PC-3 (cell line): ENCODE data around the gene PLA2G2E. TPM values are rescaled to one million over a fixed set of nuclear protein-coding genes. Genes with fewer than 3 reads are reported as not detected.

Experiments
- ATAC-seq: fragments of 200-7000 bp; cut with Tn5 transposase; 2 replicates; pipeline ENCODE4 v1.9.1; 2020; ENCODE audit warnings: mild to moderate bottlenecking, moderate library complexity
- BruUV-seq: library from RNA; stranded (reverse); fragments of 400-500 nt; replicated peaks from 2 replicates; lab custom pipeline; 2021; lab: Mats Ljungman, UMichigan
- CTCF ChIA-PET: fragments of 300-600 bp; sonication (Branson Sonifier 250); formaldehyde crosslinking; loops from one replicate; lab custom pipeline; 2022; ENCODE audit warnings: antibody characterized with exemption; lab: Charles Lee
- POLR2A ChIA-PET: fragments of 300-600 bp; sonication (Branson Sonifier 250); formaldehyde crosslinking; loops from one replicate; lab custom pipeline; 2022; ENCODE audit warnings: antibody characterized with exemption; ENCODE audit not compliant: unreplicated experiment; lab: Charles Lee
- DNase-seq: peaks from one replicate; pipeline ENCODE4 v3.0.0-alpha.2; 2015
- H2AFZ ChIP-seq: fragments of 300-600 bp; sonication (generic); 2 replicates; pipeline ENCODE4 v1.6.0; 2016; ENCODE audit warnings: antibody characterized with exemption, low read length
- H3F3A ChIP-seq: fragments of 300-600 bp; sonication (generic); one replicate; pipeline ENCODE4 v1.6.0; 2017; ENCODE audit warnings: antibody characterized with exemption, low read length, control low read depth, mild to moderate bottlenecking; ENCODE audit not compliant: unreplicated experiment
- H3K27ac ChIP-seq: fragments of 300-600 bp; sonication (generic); 2 replicates; pipeline ENCODE4 v1.5.1; 2016; ENCODE audit warnings: mild to moderate bottlenecking, low read length
- H3K27me3 ChIP-seq: fragments of 300-600 bp; sonication (generic); 2 replicates; pipeline ENCODE4 v1.6.1; 2016; ENCODE audit warnings: low read length, mixed read lengths
- H3K36me3 ChIP-seq: fragments of 300-600 bp; sonication (generic); 2 replicates; pipeline ENCODE4 v1.6.1; 2016; ENCODE audit warnings: low read depth, mixed run types, low read length, mixed read lengths
- H3K4me1 ChIP-seq: fragments of 300-600 bp; sonication (generic); 2 replicates; pipeline ENCODE4 v1.5.1; 2016; ENCODE audit warnings: low read length; ENCODE audit not compliant: insufficient read depth
- H3K4me2 ChIP-seq: fragments of 300-600 bp; sonication (generic); 2 replicates; pipeline ENCODE4 v1.6.0; 2016; ENCODE audit warnings: low read length
- H3K4me3 ChIP-seq: fragments of 300-600 bp; sonication (generic); 2 replicates; pipeline ENCODE4 v1.5.1; 2016; ENCODE audit warnings: mild to moderate bottlenecking, low read length, mixed read lengths
- H3K79me2 ChIP-seq: fragments of 300-600 bp; sonication (generic); 2 replicates; pipeline ENCODE4 v1.6.1; 2017; ENCODE audit warnings: low read length, mixed read lengths
- H3K9ac ChIP-seq: fragments of 300-600 bp; sonication (generic); 2 replicates; pipeline ENCODE4 v1.6.0; 2016; ENCODE audit warnings: mild to moderate bottlenecking, low read length
- H3K9me2 ChIP-seq: fragments of 300-600 bp; sonication (generic); replicated peaks from 2 replicates; pipeline ENCODE4 v1.6.1; 2016; ENCODE audit warnings: mixed run types, low read length, mixed read lengths
- H3K9me3 ChIP-seq: fragments of 300-600 bp; sonication (generic); 2 replicates; pipeline ENCODE4 v1.6.1; 2016; ENCODE audit warnings: low read length, mixed read lengths
- H4K20me1 ChIP-seq: fragments of 300-600 bp; sonication (generic); 2 replicates; pipeline ENCODE4 v1.6.1; 2016; ENCODE audit warnings: low read length, mixed read lengths
- CTCF ChIP-seq: fragments of 300-600 bp; sonication (generic); conservative IDR thresholded peaks from 2 replicates; pipeline ENCODE4 v1.5.1; 2017; ENCODE audit warnings: antibody characterized with exemption, low read depth, mild to moderate bottlenecking, low read length
- EZH2 ChIP-seq: fragments of 300-600 bp; sonication (generic); IDR thresholded peaks from one replicate; pipeline ENCODE4 v1.6.1; 2017; ENCODE audit warnings: antibody characterized with exemption, mild to moderate bottlenecking, low read length; ENCODE audit not compliant: unreplicated experiment
- EZH2phosphoT487 ChIP-seq: fragments of 300-600 bp; sonication (generic); IDR thresholded peaks from 2 replicates; pipeline ENCODE4 v1.6.1; 2018; ENCODE audit warnings: mild to moderate bottlenecking, antibody characterized with exemption, low read length, borderline replicate concordance
- intact Hi-C: fragments of 100-400 bp; cut with micrococcal nuclease; formaldehyde crosslinking; loops from 2 replicates; pipeline ENCODE4 v1.9.0; 2023
- total RNA-seq: library from RNA; depleted of rRNA; stranded (reverse); fragments of >200 nt; gene quantifications from 2 replicates; pipeline ENCODE4 v1.2.3, GENCODE V29; 2014

The PLA2G2E gene
- total RNA-seq, 1 experiment from 2014 or later: not detected

- H3K79me2 ChIP-seq: no peaks in the 10 kb centered on the region
- no peak overlapping the region for H3K9ac ChIP-seq
- H3K9me3 ChIP-seq: peaks cover 10% of the 10 kb centered on the region
- H2AFZ ChIP-seq: no peak overlapping the region
- H3K4me3 ChIP-seq: no peak overlapping the region
- no peak overlapping the region for H3K4me2 ChIP-seq
- intact Hi-C loops: no loop called here
- H3F3A ChIP-seq: no peaks in the 10 kb centered on the region
- no peaks in the 10 kb centered on the region for H4K20me1 ChIP-seq
- H3K36me3 ChIP-seq: no peaks in the 10 kb centered on the region
- POLR2A ChIA-PET: no interaction called here
- H3K9me2 ChIP-seq: no peaks in the 10 kb centered on the region
- no peak for ATAC-seq
- no peak for DNase-seq
- CTCF ChIA-PET: no interaction called here
- no peaks in the 10 kb centered on the region for H3K27me3 ChIP-seq
- no peaks in the 10 kb centered on the region for H3K4me1 ChIP-seq
- TF ChIP-seq CTCF (no peak), EZH2phosphoT487 (no peak), EZH2 (no peak)
- BruUV-seq: no TSS peak
- H3K27ac ChIP-seq: no peak overlapping the region
Observed at GRCh38 chr1:19955534-19956170, 32.2 kb upstream of the PLA2G2E start.

DNA sequence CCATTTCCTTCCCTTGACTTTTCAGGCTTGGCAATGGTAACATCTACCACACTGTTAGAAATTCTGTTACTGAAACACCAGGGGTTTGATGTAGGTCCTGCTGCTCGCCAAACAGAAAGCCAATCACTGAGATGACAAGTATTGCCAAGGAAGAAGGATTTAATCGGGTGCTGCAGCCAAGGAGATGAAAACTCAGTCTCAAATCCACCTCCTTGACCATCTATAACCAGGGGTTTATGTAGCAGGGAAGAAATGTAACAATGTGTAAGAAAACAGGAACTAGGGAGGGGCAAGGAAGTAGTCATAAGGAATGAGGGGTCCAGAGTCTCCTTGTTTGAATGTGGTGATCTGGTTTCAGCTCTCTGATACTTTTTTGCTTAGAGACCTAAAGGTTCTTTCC, 30.6 kb upstream of the PLA2G2E start:
- Histone ChIP-seq H3K9me2 (no peaks in the 10 kb centered on the region), H3K4me3 (no peak overlapping the region), H3K27ac (no peak overlapping the region), H3K4me1 (no peaks in the 10 kb centered on the region), H3K9me3 (peaks cover 10% of the 10 kb centered on the region), H2AFZ (no peak overlapping the region), H3K79me2 (no peaks in the 10 kb centered on the region), H3K9ac (no peak overlapping the region), H4K20me1 (no peaks in the 10 kb centered on the region), H3F3A (no peaks in the 10 kb centered on the region), H3K36me3 (no peaks in the 10 kb centered on the region), H3K4me2 (no peak overlapping the region), H3K27me3 (no peaks in the 10 kb centered on the region)
- no TSS peak for BruUV-seq
- DNase-seq: no peak
- POLR2A ChIA-PET: no interaction called here
- intact Hi-C loops: no loop called here
- TF ChIP-seq EZH2: no peak
- no peak for TF ChIP-seq EZH2phosphoT487
- TF ChIP-seq CTCF: no peak
- CTCF ChIA-PET: no interaction called here
- ATAC-seq: no peak

DNA sequence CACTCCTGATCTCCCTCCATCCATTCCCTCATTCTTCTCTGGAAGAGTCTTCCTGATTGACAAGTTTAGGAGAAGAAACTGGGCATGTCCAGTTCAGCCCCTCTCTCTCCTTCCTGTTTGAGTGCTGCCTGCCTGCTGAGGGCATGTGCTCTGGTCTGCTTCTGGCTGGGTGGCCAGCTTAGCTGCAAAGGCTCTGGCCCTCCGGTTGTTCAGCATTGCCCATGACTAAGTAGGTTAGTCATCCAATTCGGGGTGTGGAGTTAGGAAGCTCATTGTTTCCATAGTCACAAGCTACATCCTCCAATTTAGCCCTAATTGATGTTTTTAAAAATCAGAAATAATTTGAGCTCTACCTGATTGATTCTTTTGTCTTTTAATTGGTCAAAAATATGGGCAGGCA, 25.6 kb upstream of the PLA2G2E start:
- intact Hi-C loops: no loop called here
- H3K4me3 ChIP-seq: no peak overlapping the region
- BruUV-seq: no TSS peak
- no peaks in the 10 kb centered on the region for H4K20me1 ChIP-seq
- H3F3A ChIP-seq: no peaks in the 10 kb centered on the region
- H3K4me2 ChIP-seq: no peak overlapping the region
- peaks cover 5% of the 10 kb centered on the region; the same call in 1 of the 2 replicates for H3K9me3 ChIP-seq
- H3K36me3 ChIP-seq: no peaks in the 10 kb centered on the region
- H3K9me2 ChIP-seq: no peaks in the 10 kb centered on the region
- H3K27ac ChIP-seq: no peak overlapping the region
- no peak overlapping the region for H2AFZ ChIP-seq
- no peaks in the 10 kb centered on the region for H3K79me2 ChIP-seq
- ATAC-seq (peak; percentile 100), DNase-seq (peak; percentile 90)
- no peaks in the 10 kb centered on the region for H3K27me3 ChIP-seq
- TF ChIP-seq EZH2: no peak
- no peak for TF ChIP-seq CTCF
- no peak for TF ChIP-seq EZH2phosphoT487
- ChIA-PET CTCF (no interaction called here), POLR2A (no interaction called here)
- H3K9ac ChIP-seq: no peak overlapping the region
- H3K4me1 ChIP-seq: peaks cover 6% of the 10 kb centered on the region; the same call in 1 of the 2 replicates
